Endothelial cell of umbilical vein (primary cell): Measurements from ENCODE around the gene GBE1. TPM values are rescaled to one million over a fixed set of nuclear protein-coding genes. Genes with fewer than 3 reads are reported as not detected.

Source experiments
- BruUV-seq: library from RNA; stranded (reverse); fragments of 400-500 nt; replicated peaks from 2 replicates; lab custom pipeline; 2021; lab: Mats Ljungman, UMichigan
- CTCF ChIA-PET: fragments of 300-600, 350-600 bp; sonication (Branson Sonifier 250); formaldehyde crosslinking; loops from one replicate; lab custom pipeline; 2021; ENCODE audit warnings: antibody characterized with exemption, inconsistent platforms; lab: Charles Lee
- POLR2A ChIA-PET: fragments of 300-600, 350-600 bp; sonication (Branson Sonifier 250); formaldehyde crosslinking; loops from one replicate; lab custom pipeline; 2021; ENCODE audit warnings: antibody characterized with exemption, inconsistent platforms; lab: Charles Lee
- DNase-seq: peaks from one replicate; pipeline ENCODE4 v3.0.0-alpha.2; 2011; ENCODE audit warnings: low read depth, low spot score
- FAIRE-seq: peaks from 2 replicates; lab custom pipeline; 2011; peaks lifted over from hg19 to GRCh38; lab: Jason Lieb, UNC
- H2AFZ ChIP-seq: 2 replicates; pipeline ENCODE4 v1.6.0; 2012; ENCODE audit warnings: low read depth, low read length, control low read depth, inconsistent platforms
- H3K27ac ChIP-seq: 2 replicates; pipeline ENCODE4 v1.5.1; 2011; ENCODE audit warnings: low read depth, mild to moderate bottlenecking, control low read depth, low read length, moderate library complexity; ENCODE audit not compliant: insufficient read depth
- H3K27me3 ChIP-seq, 2 experiments: 2 replicates each; pipeline versions ENCODE4 v1.6.0 to v1.6.1; 2011; ENCODE audit warnings: low read length in 2 of 2, mixed read lengths in 1 of 2; ENCODE audit not compliant: control insufficient read depth in 2 of 2, insufficient read depth in 2 of 2
- H3K36me3 ChIP-seq, 2 experiments: 2 replicates in 1 of 2; 3 replicates in 1 of 2; pipeline ENCODE4 v1.5.1; 2011; ENCODE audit warnings: low read length in 2 of 2, mild to moderate bottlenecking in 1 of 2, moderate library complexity in 1 of 2; ENCODE audit not compliant: control insufficient read depth in 2 of 2, insufficient read depth in 2 of 2; ENCODE audit errors: extremely low read depth in 1 of 2
- H3K4me1 ChIP-seq: 3 replicates; pipeline ENCODE4 v1.5.1; 2011; ENCODE audit warnings: mild to moderate bottlenecking, low read length; ENCODE audit not compliant: control insufficient read depth, insufficient read depth; ENCODE audit errors: extremely low read depth
- H3K4me2 ChIP-seq: 2 replicates; pipeline ENCODE4 v1.6.1; 2011; ENCODE audit warnings: low read length, control low read depth, mixed read lengths; ENCODE audit not compliant: insufficient read depth
- H3K4me3 ChIP-seq, 3 experiments: fragments of 200-600 bp in 1 of 3; sonication (generic), shearing (Covaris generic) in 1 of 3; replicated peaks in 1 of 3; 2 replicates each; pipeline ENCODE4 v1.5.1; 2011 to 2016; ENCODE audit warnings: control low read depth in 3 of 3, low read length in 3 of 3, mild to moderate bottlenecking in 2 of 3, inconsistent platforms in 1 of 3, low read depth in 1 of 3, moderate library complexity in 1 of 3; ENCODE audit not compliant: insufficient read depth in 1 of 3
- H3K79me2 ChIP-seq: 2 replicates; pipeline ENCODE4 v1.6.0; 2012; ENCODE audit warnings: low read length, inconsistent platforms; ENCODE audit not compliant: control insufficient read depth, insufficient read depth
- H3K9ac ChIP-seq: replicated peaks from 2 replicates; pipeline ENCODE3; 2011; ENCODE audit warnings: low read length, control low read depth; ENCODE audit not compliant: insufficient read depth; ENCODE audit errors: extremely low read depth
- H3K9me1 ChIP-seq: replicated peaks from 3 replicates; pipeline ENCODE4 v1.6.0; 2011; ENCODE audit warnings: mild to moderate bottlenecking, low read length; ENCODE audit not compliant: control insufficient read depth, insufficient read depth; ENCODE audit errors: extremely low read depth
- H3K9me3 ChIP-seq: replicated peaks from 2 replicates; pipeline ENCODE4 v1.5.1; 2012; ENCODE audit warnings: low read length, inconsistent platforms; ENCODE audit not compliant: control insufficient read depth, insufficient read depth
- H4K20me1 ChIP-seq: replicated peaks from 2 replicates; pipeline ENCODE3; 2011; ENCODE audit warnings: mild to moderate bottlenecking, low read length; ENCODE audit not compliant: control insufficient read depth, insufficient read depth; ENCODE audit errors: extremely low read depth
- EZH2 ChIP-seq: IDR thresholded peaks from 2 replicates; pipeline ENCODE4 v1.6.1; 2012; ENCODE audit warnings: borderline replicate concordance, low read depth, mild to moderate bottlenecking, moderate library complexity, low read length, inconsistent platforms; ENCODE audit not compliant: severe bottlenecking
- FOS ChIP-seq: IDR thresholded peaks from 2 replicates; pipeline ENCODE4 v1.6.1; 2011; ENCODE audit warnings: mild to moderate bottlenecking, low read length, moderate library complexity, borderline replicate concordance; ENCODE audit not compliant: insufficient read depth
- GATA2 ChIP-seq: IDR thresholded peaks from 2 replicates; pipeline ENCODE4 v1.7.0; 2011; ENCODE audit warnings: low read depth, mild to moderate bottlenecking, moderate library complexity, mixed read lengths, low read length; ENCODE audit not compliant: insufficient read length, insufficient read depth
- JUN ChIP-seq: IDR thresholded peaks from 2 replicates; pipeline ENCODE4 v1.6.1; 2011; ENCODE audit warnings: borderline replicate concordance, low read depth; ENCODE audit not compliant: insufficient read length, insufficient read depth
- MYC ChIP-seq: IDR thresholded peaks from one replicate; pipeline ENCODE4 v1.6.1; 2011; ENCODE audit warnings: mild to moderate bottlenecking, low read depth, low read length
- POLR2A ChIP-seq: IDR thresholded peaks from 2 replicates; pipeline ENCODE4 v1.6.1; 2012; ENCODE audit warnings: low read depth, mild to moderate bottlenecking, control low read depth, low read length
- POLR2AphosphoS5 ChIP-seq: IDR thresholded peaks from 2 replicates; pipeline ENCODE4 v1.6.1; 2012; ENCODE audit warnings: low read depth, mild to moderate bottlenecking, control low read depth, low read length, moderate library complexity; ENCODE audit not compliant: insufficient read depth
- dilution Hi-C: fragments of 300-500 bp; cut with MboI; formaldehyde crosslinking; loops from one replicate; pipeline ENCODE4 v1.15.0; 2019; ENCODE audit warnings: low sequenced_read_pairs; ENCODE audit not compliant: extremely low pct_ligation_motif_present
- intact Hi-C: fragments of 100-400 bp; cut with micrococcal nuclease; formaldehyde crosslinking; loops from one replicate; pipeline ENCODE4 v1.10.0; 2022
- polyA plus RNA-seq, 4 experiments: library from polyadenylated mRNA; depleted of rRNA in 3 of 4; stranded (reverse) in 3 of 4; unstranded in 1 of 4; fragments of >200 nt; gene quantifications; 2 replicates each; pipeline versions ENCODE4 v1.2.1 to v1.2.3, GENCODE V29; 2011 to 2012; ENCODE audit warnings: missing spikeins in 1 of 4
- total RNA-seq: library from RNA; stranded (reverse); gene quantifications from 2 replicates; pipeline ENCODE4 v1.2.3, GENCODE V29; 2021
- TF ChIP-seq, protein P1 (sequence below): IDR thresholded peaks from 2 replicates; pipeline ENCODE4 v1.6.1; 2011; ENCODE audit not compliant: insufficient read depth, insufficient read length
- TF ChIP-seq, protein P2 (sequence below), 2 donors: IDR thresholded peaks; 1 replicate in 1 of 2; 2 replicates in 1 of 2; pipeline ENCODE4 v1.5.1; 2011; ENCODE audit warnings: low read length in 2 of 2, mild to moderate bottlenecking in 2 of 2, moderate library complexity in 2 of 2, control low read depth in 1 of 2, inconsistent platforms in 1 of 2, low read depth in 1 of 2; ENCODE audit not compliant: insufficient read depth in 1 of 2; ENCODE audit errors: extremely low read depth in 1 of 2

GBE1 gene
- total and polyA plus RNA-seq, 2 donors (not counting 3 experiments of a cell fraction or from before 2014, with no cell fraction given) = 35.9 to 110 TPM

DNA sequence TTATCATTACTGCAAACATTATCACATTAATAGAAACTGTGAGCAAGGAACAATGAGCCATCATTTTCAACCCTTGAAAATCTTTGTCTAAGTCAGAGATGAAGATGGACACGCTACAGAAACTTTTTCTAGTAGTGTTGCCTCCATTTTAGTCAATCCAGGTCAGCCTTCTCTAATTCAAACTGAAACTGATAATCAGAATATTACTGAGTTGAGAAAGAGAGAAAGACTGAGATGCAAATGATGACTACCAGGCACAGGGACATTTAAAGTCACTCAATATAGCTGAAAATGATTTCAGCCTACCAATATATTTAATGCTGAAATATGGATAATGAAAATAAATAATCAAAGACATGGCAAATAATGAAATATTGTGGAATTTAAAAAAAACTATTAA lies 261.4 kb downstream of the GBE1 start:
- Histone ChIP-seq H3K79me2 (no peaks in the 10 kb centered on the region), H4K20me1 (no peaks in the 10 kb centered on the region), H3K9me1 (no peaks in the 10 kb centered on the region), H3K4me3 (no peak overlapping the region), H3K27ac (no peak overlapping the region), H3K4me1 (no peaks in the 10 kb centered on the region), H3K36me3 (no peaks in the 10 kb centered on the region), H3K9me3 (no peaks in the 10 kb centered on the region), H3K4me2 (no peak overlapping the region), H3K9ac (no peak overlapping the region), H3K27me3 (no peaks in the 10 kb centered on the region), H2AFZ (no peak overlapping the region)
- dilution Hi-C loops (no loop called here), intact Hi-C loops (no loop called here)
- no peak for DNase-seq
- BruUV-seq = no TSS peak
- no peak for FAIRE-seq
- TF ChIP-seq, protein P1, sequence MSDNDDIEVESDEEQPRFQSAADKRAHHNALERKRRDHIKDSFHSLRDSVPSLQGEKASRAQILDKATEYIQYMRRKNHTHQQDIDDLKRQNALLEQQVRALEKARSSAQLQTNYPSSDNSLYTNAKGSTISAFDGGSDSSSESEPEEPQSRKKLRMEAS = no peak
- ChIA-PET CTCF (interaction anchor here (1.3 kb wide), 2 partner anchors 9 to 28 kb away, joined by 3 to 6 read pairs; no protein-coding TSS in a partner anchor), POLR2A (no interaction called here)

DNA sequence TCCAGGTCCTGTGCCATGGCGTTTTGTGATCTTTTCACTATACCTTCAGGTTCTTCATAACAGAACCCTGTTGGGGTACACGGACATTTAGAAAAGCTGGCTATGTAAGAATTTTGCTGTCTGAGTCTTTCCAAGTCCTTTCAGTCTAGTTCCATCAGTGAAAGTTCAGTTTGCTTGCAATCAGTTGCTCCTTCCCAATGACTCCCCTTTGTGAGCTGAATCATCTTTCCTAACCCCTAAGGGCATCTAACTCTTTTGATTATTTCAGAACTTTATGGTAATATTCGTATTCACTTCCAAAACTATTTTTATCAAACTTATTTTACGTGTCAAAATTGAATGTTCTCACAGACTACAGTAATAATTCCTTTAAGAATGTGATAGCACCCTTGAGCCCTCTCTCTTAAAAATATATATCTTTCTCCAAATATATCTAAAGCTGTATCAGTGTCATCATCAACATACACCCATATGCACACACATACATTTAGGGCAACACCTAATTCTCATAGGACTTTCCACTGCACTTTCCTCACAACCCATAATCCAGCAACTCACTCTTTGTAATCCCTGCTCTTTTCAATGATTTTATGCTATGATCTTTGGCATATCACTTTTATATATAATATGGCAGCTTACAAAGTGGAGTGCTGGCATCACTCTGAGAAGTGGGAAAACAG lies 263.7 kb downstream of the GBE1 start:
- BruUV-seq = no TSS peak
- Histone ChIP-seq H3K36me3 (no peaks in the 10 kb centered on the region), H3K27me3 (no peaks in the 10 kb centered on the region), H4K20me1 (no peaks in the 10 kb centered on the region), H3K9me3 (no peaks in the 10 kb centered on the region), H3K27ac (no peak overlapping the region), H2AFZ (no peak overlapping the region), H3K79me2 (no peaks in the 10 kb centered on the region), H3K4me1 (no peaks in the 10 kb centered on the region), H3K4me2 (no peak overlapping the region), H3K9me1 (no peaks in the 10 kb centered on the region), H3K4me3 (no peak overlapping the region), H3K9ac (no peak overlapping the region)
- POLR2A ChIA-PET = no interaction called here
- TF ChIP-seq POLR2A (no peak), GATA2 (no peak), JUN (no peak), FOS (no peak), EZH2 (no peak), POLR2AphosphoS5 (no peak), MYC (no peak)
- TF ChIP-seq, protein P1 = no peak
- TF ChIP-seq, protein P2, sequence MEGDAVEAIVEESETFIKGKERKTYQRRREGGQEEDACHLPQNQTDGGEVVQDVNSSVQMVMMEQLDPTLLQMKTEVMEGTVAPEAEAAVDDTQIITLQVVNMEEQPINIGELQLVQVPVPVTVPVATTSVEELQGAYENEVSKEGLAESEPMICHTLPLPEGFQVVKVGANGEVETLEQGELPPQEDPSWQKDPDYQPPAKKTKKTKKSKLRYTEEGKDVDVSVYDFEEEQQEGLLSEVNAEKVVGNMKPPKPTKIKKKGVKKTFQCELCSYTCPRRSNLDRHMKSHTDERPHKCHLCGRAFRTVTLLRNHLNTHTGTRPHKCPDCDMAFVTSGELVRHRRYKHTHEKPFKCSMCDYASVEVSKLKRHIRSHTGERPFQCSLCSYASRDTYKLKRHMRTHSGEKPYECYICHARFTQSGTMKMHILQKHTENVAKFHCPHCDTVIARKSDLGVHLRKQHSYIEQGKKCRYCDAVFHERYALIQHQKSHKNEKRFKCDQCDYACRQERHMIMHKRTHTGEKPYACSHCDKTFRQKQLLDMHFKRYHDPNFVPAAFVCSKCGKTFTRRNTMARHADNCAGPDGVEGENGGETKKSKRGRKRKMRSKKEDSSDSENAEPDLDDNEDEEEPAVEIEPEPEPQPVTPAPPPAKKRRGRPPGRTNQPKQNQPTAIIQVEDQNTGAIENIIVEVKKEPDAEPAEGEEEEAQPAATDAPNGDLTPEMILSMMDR (IDR thresholded peaks at IDR 0.05; ENCODE audit: extremely low read depth in 1 of 2, insufficient read depth in 1 of 2, low read depth in 1 of 2, low read length in 2 of 2) = no peak
- no peak for DNase-seq
- dilution Hi-C loops = no loop called here
- CTCF ChIA-PET = interaction anchor here (1.1 kb wide), 1 partner anchor 12 kb away, joined by 3 read pairs; no protein-coding TSS in a partner anchor
- FAIRE-seq = no peak
- intact Hi-C loops = loop anchor here (10.0 kb wide), 1 partner anchor 147 kb away; no protein-coding TSS in a partner anchor
